ENCODE results near the gene ATG101. TPM values are rescaled to one million over a fixed set of nuclear protein-coding genes. Genes with fewer than 3 reads are reported as not detected.

The ATG101 gene
- total and polyA plus RNA-seq, 2 of the 8 experiments (the other 6 are each of a cell fraction or from before 2014, with no cell fraction given), result 49.8 to 55.9 TPM

GRCh38 chr12:52079576-52080402 lies 10.0 kb downstream of the ATG101 start, which contains the start of gene SMIM41 (continued):
- no peak for TF ChIP-seq CHD7 (IDR thresholded peaks at IDR 0.05; ENCODE audit: insufficient replicate concordance, low read length)
- TF ChIP-seq MAFK (IDR thresholded peaks at IDR 0.05; ENCODE audit: low read depth, low read length), result no peak
- peak in 1 of 3 experiments; percentile 29; a peak in 2 of 4 replicates for TF ChIP-seq CTCF (IDR thresholded peaks at IDR 0.05; ENCODE audit: control extremely low read depth in 1 of 3, insufficient read depth in 1 of 3, low read depth in 1 of 3, low read length in 3 of 3)
- TF ChIP-seq E2F6 (IDR thresholded peaks at IDR 0.05), result peak; percentile 55
- no peak for TF ChIP-seq TEAD4 (IDR thresholded peaks at IDR 0.05; ENCODE audit: low read depth, low read length)
- peak; percentile 77 for TF ChIP-seq TAF1 (IDR thresholded peaks at IDR 0.05; ENCODE audit: low read depth, low read length)

All from H1 (cell line).